GM18502 (cell line): ENCODE data around the gene MIS18A.
"Not testable (repeated sequence)": the region's sequence is repeated elsewhere in the genome, so short reads cannot be mapped to it uniquely, and the experiment has no call there.

Experiments used
- ATAC-seq: cut with Tn5 transposase; IDR thresholded peaks from one replicate; pipeline ENCODE4 v1.9.1; 2021; ENCODE audit warnings: mild to moderate bottlenecking; ENCODE audit not compliant: unreplicated experiment, poor library complexity

MIS18A gene

GRCh38 chr21:32278518-32279376 lies at the start of gene MIS18A:
Gene MIS18A (minus strand): TSS chr21:32279049. CDS start chr21:32279014, 35 bp downstream.
- peak; percentile 89 for ATAC-seq

- no peak for ATAC-seq
These were observed 49.7 kb upstream of the MIS18A start for GRCh38 chr21:32328595-32328994.

GRCh38 chr21:32325706-32326105 lies 46.9 kb upstream of the MIS18A start:
- no peak for ATAC-seq

GRCh38 chr21:32322676-32323075 lies 43.8 kb upstream of the MIS18A start:
- no peak for ATAC-seq

- ATAC-seq, result no peak
These were observed 43.3 kb upstream of the MIS18A start for GRCh38 chr21:32322103-32322502.

- no peak for ATAC-seq
These were observed 42.6 kb upstream of the MIS18A start for GRCh38 chr21:32321480-32321879.

- no peak for ATAC-seq
These were observed 41.9 kb upstream of the MIS18A start for GRCh38 chr21:32320726-32321125.

GRCh38 chr21:32320059-32320458 lies 41.2 kb upstream of the MIS18A start:
- no peak for ATAC-seq

- ATAC-seq, result no peak
These were observed 40.2 kb upstream of the MIS18A start for GRCh38 chr21:32319012-32319411.

GRCh38 chr21:32317726-32318125 lies 38.9 kb upstream of the MIS18A start:
- ATAC-seq, result no peak

GRCh38 chr21:32316361-32317215 lies 37.7 kb upstream of the MIS18A start:
- no peak for ATAC-seq

GRCh38 chr21:32315511-32316281 lies 36.8 kb upstream of the MIS18A start:
- ATAC-seq, result no peak

- ATAC-seq, result no peak
These were observed 36.0 kb upstream of the MIS18A start for GRCh38 chr21:32314806-32315205.

GRCh38 chr21:32312976-32313375 lies 34.1 kb upstream of the MIS18A start:
- no peak for ATAC-seq

- ATAC-seq, result no peak
These were observed 33.5 kb upstream of the MIS18A start for GRCh38 chr21:32312326-32312725.

GRCh38 chr21:32311621-32312020 lies 32.8 kb upstream of the MIS18A start:
- no peak for ATAC-seq

GRCh38 chr21:32310976-32311375 lies 32.1 kb upstream of the MIS18A start:
- not testable (repeated sequence) for ATAC-seq

GRCh38 chr21:32309906-32310460 lies 31.1 kb upstream of the MIS18A start:
- no peak for ATAC-seq

GRCh38 chr21:32308696-32309095 lies 29.8 kb upstream of the MIS18A start:
- no peak for ATAC-seq

- no peak for ATAC-seq
These were observed 28.9 kb upstream of the MIS18A start for GRCh38 chr21:32307706-32308105.
